T-helper 22 cell (primary cell): ENCODE results near the gene RNASET2.
"Not testable (repeated sequence)": the region's sequence is repeated elsewhere in the genome, so short reads cannot be mapped to it uniquely, and the experiment has no call there.

ENCODE experiments used
- DNase-seq: peaks from one replicate; pipeline ENCODE4 v3.0.0-alpha.2; 2020; ENCODE audit warnings: low read depth

The RNASET2 gene

DNA sequence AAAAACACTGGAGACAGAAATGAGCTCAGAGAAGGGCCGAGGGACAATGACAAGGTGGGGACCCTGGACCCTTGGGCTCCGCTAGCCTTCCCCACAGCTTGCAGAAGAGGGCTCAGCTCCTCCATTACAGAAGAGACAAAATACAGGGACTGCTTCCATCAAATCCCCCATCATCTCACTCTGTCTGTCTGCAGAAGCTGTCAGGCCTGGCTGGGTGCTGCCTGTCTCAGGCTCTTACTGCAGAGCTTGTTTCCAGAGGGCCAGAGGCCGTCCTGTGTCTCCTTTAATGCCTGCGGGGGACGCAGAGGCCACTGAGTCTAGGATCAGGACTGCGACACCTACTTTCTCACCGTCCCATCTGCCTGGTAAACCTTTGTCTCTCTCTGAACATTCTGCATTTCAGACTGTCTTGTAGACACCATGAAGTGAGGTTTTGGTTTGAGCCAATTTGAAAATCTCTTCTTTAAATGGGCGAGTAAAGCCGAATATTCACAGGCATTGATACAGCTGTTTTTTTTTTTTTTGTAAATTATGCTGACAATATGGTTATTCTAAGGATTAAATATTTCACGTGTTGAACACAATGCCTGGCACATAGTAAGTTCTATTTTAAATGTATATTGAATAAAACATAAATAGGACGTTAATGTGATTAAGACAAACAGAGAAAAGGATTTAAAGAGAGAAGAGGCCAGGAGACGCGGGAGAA lies 28.3 kb downstream of the RNASET2 start:
- DNase-seq: no peak

DNA sequence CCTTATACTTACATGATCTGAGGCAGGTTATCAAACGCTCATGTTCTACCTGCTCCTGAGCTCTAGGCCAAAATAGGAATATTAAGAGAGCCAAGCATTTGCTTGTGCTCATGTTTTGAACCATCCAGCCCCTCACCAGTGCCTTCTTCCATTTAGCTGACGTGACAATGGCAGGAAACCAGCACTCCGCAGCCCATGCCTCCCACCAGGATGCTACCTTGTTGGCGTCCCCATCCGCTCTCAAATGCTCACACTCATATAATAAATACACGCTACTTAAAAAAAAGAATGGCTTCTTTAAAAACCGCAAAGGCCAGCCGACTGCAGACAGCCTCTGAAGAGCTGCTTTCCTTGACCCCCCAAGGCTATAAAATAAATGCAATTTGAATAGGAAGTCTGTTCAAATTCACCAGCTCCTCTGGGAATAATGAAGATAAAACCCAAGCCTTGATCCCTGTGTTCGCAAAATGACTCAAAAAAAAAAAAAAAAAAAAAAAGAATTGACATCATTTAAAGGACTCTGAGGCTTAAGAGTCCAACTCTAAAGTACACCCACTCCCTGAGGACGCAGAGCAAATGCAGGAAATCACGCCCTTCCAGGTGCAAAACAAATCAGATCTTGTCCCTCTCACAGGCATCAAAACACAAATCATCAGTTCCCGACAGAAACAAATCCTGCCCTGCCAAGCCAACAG lies 29.0 kb downstream of the RNASET2 start:
- DNase-seq: no peak

DNA sequence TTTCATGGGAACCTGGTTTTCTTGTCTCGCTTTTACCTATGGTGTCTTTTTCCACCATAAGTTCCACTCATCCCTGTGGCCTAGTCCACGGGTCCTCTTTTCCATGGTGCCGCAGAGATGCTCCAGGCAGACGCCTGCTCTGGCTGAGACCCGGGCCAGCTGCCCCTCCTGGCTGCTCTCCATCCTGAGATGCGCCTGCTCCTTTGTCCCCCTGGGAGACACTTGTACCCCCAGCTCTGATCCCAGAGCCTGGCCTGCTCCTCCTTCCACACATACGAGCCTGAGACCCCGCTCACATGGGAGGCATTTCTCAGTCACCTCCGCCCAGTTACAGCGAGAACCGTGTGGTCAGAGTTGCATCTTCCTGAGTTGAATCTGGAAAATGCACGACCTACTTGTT lies 29.6 kb downstream of the RNASET2 start:
- no peak for DNase-seq

DNA sequence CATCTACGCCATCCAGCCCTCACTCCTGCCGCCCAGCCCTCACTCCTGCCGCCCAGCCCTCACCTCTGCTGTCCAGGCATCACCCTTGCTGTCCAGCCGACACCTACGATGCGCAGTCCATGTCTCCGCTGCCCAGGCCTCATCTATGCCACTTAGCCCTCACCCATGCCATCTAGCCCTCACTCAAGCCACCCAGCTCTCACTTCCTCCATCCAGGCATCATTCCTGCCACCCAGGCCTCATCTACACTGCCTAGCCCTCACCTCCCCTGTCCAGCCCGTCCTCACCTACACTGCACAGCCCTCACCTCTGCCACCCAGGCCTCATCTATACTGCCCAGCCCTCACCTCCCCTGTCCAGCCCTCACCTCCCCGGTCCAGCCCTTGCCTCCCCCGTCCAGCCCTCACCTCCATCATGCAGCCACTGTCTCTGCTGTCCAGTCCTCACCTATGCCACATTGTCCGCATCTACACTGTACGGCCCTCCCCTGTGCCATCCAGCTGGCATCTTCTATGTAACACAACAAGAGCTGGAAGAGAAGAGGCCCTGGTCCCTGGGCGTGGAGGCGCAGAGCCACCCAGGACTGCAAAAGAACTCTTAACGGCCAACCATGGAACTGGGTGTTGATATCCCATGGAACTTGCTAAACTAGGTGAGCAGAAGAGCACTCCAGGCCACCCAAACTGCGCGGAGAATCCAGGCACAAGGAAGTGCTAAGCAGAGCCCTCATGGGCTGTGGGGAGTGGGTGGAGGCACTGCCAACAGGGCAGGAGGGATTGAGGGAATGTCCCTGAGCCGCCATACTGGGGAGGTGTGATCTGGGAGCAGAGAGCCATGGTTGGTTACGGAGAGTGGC lies 31.0 kb downstream of the RNASET2 start:
- no peak for DNase-seq

DNA sequence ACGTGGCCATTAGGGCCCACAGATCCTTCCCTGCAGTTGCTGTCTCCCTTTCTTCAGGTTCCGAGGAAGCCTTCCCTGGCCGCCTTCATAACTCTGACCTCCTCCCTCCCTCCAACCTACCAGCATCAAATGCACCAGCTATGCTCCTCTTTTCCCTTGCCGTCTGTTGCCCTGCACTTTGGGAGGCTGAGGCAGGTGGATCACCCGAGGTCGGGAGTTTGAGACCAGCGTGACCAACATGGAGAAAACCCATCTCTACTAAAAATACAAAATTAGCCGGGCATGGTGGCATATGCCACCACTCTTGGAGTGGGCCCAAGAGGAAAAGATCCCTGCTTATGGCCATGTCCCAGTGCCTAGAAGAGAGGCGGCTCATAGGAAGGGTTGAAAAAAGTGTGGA lies 31.8 kb downstream of the RNASET2 start:
- no peak for DNase-seq

DNA sequence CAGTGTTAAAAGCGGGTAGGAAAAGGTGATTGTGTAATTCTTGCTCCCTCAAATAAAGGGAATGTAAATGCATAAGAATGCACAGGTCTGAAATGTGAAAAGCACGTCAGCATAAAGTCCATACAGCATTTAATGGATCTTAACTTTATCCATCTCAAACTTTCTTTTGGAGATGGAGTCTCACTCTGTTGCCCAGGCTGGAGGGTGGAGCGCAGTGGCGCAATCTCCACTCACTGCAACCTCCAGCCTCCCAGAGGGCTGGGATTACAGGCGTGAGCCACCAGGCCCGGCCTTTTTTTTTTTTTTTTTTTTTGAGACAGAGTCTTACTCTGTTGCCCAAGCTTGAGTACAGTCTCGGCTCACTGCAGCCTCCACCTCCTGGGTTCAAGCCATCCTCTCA lies 33.4 kb downstream of the RNASET2 start:
- no peak for DNase-seq

DNA sequence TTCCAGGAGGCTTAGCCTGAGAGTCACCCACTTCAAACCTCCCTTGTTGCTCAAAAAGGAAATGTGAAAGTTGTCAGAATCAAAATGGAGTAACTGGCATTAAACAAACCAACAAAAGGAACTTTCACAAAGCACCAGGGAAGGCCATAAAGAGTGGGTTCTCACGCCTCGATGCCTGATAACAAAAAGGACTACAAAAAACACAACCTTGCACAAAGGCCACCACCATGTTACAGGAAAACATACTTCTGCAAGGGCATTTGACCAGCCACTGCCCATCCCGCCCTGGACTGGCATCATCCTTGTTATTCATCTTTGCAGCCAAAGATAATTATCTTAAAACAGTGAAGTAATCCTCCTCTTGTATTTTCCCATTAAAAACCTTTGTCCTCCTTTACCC lies 34.8 kb downstream of the RNASET2 start:
- DNase-seq: no peak

DNA sequence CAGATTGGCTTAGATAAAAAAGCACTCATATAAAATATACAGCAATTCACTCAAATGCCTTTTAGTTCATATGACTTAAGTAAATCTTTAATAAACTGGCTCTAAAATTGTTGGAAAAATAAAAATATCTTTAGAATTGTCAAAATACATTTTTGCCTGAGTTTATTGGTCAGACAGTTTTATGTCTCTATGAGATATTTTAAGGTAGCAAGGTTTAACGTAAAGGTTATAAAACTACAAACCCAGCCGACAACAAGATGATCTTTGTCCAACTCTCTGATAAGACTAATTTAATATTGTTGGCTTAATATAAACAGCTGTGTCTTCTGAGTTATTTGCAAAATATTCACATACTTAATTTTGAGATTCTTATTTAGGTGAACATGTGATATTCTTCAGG lies 39.5 kb downstream of the RNASET2 start:
- no peak for DNase-seq

DNA sequence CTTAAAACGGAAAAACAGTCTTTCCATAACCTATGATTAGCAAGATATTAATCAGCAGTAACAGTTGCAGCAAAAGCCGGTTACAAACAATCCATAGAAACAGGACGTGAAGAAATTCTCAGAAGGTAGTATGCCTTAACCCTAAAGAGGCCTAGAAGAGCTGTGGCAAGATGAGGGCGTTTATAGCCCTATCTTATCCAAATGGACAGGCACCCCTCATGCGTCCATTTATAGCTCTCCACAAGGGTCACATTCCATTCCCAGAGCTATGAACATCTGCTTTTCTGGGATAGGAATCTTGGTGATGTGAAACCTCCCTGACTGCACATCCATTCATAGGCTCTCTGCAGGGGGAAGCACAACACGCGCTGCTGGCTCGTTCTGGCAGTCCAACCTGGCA lies 40.9 kb downstream of the RNASET2 start:
- not testable (repeated sequence) for DNase-seq

DNA sequence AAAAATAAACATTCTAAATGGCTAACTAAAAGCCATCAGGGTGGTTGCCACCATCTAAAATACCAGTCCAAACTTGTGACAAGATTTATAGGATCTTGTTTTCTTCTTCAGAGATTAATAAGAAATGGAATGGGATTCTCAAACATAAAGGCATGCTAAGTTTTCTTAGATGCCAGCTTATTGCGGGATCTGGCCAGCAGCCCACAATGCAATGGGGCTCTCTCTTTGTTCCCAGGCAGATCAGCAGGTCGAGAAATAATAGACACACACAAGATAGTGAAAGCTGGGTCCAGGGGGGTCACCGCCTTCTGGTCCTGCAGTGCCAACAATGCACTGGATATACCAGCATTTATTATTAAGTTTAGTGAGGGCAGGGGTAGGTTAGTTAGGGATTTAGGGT lies 41.4 kb downstream of the RNASET2 start:
- DNase-seq: not testable (repeated sequence)

DNA sequence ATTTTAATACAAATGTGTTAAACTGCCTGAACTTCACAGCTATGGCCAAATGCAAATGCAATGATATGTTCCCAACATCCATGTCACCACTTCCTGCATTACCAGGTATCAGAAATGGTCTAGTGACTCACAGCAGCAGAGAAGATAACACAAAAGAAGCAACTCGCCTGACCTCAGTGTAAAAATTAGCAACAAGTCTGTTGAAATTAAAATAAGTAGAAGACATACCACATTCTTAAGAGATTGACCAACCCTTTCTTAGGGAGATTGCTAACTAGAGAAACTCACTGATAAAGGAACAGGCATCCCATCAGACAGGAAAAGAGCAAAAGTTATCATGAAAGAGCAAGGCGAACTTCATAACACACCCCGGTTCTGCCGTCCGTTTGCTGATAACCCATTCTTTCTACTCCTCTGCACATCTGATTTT lies 45.1 kb downstream of the RNASET2 start:
- no peak for DNase-seq

DNA sequence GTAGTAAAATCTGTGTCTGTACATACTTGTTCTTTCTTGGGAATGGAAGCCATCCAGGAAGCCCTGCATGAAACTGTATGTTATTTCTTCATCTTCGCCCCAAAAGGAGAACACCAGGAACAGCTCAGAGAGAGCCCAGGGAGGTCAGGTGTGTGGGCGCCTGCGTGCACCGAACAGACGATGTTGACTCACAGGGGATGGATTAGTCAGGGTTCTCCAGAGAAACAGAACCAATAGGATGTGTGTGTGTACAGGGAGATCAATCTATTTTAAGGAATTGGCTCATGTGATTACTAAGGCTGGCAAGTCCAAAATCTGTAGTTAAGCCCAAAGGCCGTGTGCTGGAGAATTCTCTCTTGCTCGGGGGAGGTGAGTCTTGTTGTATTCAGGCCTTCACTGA lies 45.7 kb downstream of the RNASET2 start:
- DNase-seq: no peak

DNA sequence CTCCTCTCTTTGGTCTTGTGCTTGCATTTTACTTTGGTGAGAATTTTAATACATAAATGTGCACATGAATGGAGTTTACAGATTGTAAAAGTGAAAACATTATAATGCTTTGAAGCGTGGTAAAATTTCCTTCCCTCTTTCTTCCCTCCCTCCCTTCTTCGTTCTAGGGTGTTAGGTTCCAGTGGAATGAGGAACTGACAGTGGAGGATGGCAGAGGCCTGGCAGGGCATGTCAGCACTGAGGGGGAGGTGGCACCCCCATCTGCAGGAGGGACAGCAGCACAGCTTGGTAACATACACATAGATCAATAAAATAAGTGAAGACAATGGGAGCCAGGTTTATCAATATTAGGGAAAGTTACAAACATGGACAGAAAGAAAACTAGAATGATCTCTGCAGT lies 47.5 kb downstream of the RNASET2 start:
- no peak for DNase-seq

DNA sequence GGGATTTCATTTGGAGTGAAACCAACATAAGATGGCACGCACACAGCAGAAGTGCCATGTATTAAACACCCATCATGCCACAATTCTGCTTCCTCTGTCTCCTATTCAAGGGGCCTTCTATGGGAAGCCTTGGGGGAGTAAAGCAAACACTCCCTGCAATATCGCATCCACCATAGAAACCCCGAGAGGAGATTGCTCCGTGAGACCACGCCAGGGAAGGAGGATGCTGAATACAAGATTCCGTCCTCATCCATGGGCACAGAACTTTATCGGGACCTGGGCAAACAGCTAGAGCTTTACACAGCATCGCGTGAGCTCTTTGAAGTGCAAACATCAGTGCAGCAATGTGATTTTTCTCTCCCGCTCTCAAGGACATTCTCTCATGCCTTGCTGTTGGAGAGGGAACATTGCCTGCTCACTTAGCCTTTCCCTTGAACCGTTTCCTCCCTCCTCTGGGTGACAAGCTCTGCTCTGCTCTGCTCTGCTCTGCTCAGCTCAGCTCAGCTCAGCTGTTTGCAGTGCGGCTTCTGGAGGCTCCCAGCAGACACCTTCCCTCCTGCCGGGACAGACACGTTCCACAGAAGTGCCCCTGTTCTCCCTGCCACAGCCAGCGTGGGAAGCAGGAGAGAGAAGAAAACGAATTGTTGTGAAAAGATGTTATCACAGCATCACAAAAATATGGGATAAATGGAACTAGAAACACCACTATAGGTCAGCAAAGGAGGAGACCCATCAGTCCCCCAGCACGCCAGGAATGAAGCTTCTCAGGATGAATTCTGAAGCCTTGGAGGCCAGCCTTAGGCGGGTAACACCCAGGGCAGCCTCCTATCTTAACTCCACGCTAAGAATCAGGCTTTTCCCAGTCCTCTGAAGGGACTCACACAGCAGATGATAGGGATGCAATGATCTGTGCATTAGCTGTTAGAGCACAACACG lies 48.2 kb downstream of the RNASET2 start:
- DNase-seq: no peak

DNA sequence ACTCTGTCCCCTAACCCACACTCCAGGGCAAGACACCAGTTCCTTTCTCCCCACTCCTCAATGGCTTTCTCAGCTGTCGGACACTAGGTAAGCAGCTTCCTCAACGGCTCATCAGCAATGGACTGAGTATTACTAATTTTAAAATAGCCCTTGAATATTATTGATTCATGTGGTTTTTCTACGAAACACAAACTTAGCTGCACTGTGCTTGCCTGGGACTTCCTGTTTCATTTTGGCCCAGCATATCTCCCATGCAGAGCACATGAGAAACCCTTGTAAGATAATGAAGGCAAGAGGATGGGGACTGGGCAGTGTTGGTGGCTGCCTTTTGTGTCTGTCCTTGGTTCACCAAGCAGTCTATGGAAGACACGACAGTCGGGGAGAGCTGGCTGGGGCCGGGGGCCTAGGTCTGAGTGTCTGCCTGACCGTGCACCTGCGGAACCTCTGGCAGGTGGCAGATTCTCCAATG lies 48.9 kb downstream of the RNASET2 start:
- no peak for DNase-seq

DNA sequence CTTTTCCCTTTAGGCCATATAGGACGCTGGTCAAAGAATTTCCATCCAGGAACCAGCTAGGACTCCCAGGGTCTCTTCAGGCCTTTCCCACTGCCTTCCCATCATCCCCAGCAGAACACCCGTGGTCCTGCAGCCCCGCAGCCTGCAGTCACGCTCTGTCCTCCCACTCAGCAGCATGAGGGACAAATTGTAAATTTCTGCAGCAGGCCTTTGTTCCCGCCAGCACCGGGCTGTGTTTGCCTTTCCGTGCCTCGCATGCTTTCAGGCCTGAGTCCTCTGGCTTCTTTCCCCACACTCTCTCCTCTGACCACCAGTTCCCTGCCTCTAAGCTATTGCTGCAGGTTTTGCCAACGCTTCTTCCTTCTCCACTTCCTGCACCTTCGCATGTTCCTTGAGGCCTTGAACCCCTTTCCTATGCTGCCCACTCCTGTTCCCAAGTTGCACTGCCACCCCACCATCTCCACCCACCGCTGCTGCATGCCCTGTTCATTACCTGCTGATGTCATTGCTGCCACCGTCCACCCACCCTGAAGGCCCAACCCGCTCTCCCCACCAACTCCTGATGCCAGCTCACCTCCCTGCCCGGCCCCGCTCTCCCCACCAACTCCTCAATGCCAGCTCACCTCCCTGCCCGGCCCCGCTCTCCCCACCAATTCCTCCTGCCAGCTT lies 49.8 kb downstream of the RNASET2 start:
- DNase-seq: no peak

DNA sequence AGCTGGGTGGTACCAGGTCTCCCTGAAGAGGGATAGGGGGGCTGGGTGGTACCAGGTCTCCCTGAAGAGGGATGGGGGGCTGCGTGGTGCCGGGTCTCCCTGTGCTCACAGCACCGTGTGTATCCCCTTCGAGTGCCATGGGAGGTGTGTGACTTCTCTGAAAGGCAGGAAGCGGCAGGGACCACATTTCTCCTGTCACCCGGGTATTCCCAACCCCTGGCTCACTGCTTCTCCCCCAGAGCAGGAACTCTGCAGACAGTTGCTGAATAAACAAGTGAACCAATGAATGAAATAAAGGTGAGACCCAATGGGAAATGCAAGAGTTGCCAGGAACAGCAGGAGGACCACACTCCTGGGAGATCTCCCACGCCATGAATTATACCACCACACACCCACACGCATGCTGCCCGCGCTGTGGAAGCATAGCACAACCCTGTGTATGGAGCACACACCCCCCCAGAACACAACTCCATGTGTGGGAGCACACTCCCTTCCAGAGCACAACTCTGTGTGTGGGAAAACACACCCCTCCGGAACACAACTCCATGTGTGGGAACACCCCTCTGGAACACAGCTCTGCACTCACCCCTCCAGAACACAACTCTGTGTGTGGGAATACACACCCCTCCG lies 50.7 kb downstream of the RNASET2 start:
- DNase-seq: no peak

DNA sequence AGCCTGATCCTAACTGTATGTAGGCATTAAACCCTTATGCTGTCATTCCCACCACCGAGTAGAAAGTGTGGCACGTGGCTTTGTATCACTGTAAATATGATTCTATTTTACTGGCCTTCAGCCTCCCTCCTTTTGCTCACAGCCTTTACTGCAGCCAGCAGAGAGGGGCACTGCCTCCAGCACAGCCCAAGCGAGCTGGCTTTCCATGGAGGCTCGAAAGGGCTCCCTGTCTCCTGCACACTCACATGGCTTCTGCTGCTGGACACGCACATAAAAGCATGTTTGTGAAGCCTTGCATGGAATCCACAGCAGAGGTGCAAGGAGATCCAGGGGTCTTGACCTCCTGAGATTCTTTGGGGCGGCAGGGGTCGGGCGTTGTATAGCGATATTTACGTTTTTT lies 51.3 kb downstream of the RNASET2 start:
- no peak for DNase-seq

DNA sequence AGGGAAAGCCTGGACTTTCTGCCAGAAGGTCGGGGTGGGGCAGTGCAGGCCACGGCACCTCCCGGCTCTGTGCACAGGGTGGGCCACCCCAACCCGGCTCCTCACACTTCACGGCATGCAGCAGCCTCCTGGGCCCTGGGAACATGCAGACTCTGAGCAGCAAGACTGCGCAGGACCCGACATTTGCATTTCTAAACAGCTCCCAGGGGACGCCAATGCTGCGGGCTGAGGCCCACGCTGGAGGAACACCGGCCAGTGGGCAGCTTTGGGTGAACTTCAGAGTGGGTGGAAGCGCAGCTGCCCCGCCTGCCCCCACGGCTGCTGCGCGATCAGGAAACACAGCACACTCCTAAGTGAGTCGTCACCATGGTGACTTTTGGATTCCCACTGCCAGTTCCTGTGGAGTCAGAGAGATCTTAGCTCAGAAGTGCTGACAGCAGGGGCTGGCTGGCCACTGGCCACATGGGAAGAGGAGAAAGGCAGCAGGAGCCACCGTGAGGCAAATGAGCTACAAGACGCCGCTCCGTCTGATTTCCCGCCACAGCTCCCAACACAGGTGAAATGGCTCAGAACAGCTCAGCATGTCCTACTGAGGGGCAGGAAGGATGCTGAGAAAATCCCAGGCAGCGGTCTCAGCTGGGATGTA lies 52.1 kb downstream of the RNASET2 start:
- DNase-seq: no peak

DNA sequence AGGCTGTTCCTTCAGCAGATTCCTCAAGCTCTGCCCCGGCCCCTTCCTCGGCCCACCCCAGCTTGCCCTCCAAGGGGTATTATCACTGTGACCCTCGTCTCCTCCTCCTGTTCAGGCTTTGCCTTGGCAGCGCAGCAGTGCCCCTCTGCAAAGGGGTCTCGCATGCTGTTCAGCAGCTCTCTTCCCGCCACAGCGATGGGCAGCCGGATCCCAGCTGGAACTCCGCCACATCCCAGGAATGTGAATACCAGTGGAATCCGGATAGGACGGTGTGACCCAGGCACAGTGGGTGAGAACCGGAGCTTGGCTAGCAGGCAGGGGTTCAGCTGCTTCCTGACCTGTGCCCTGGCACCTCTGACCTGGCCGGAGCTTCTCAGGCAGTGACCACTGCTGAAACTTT lies 52.9 kb downstream of the RNASET2 start:
- DNase-seq: no peak
